H9 (cell line): ENCODE measurements around the gene RPS6KA1. TPM values are rescaled to one million over a fixed set of nuclear protein-coding genes. Genes with fewer than 3 reads are reported as not detected.

ENCODE experiments used
- DNase-seq: peaks from one replicate; pipeline ENCODE4 v3.0.0-alpha.2; 2017
- H2AFZ ChIP-seq: one replicate; pipeline ENCODE4 v1.6.1; 2013; ENCODE audit warnings: mild to moderate bottlenecking, low read length, control low read depth, moderate library complexity
- H2AK5ac ChIP-seq: 2 replicates; pipeline ENCODE4 v1.6.1; 2013; ENCODE audit warnings: low read length, control low read depth, mixed read lengths; ENCODE audit not compliant: insufficient read length
- H2BK120ac ChIP-seq: one replicate; pipeline ENCODE4 v1.6.1; 2013; ENCODE audit warnings: low read depth, mild to moderate bottlenecking, low read length, control low read depth, inconsistent platforms; ENCODE audit not compliant: poor library complexity, severe bottlenecking
- H2BK12ac ChIP-seq: 2 replicates; pipeline ENCODE4 v1.6.1; 2013; ENCODE audit warnings: low read length, control low read depth, mixed read lengths, low read depth; ENCODE audit not compliant: insufficient read length
- H2BK15ac ChIP-seq: 2 replicates; pipeline ENCODE4 v1.6.1; 2013; ENCODE audit warnings: low read depth, low read length, control low read depth
- H2BK20ac ChIP-seq: one replicate; pipeline ENCODE4 v1.6.1; 2013; ENCODE audit warnings: low read depth, mild to moderate bottlenecking, low read length, control low read depth, inconsistent platforms; ENCODE audit not compliant: poor library complexity, severe bottlenecking
- H2BK5ac ChIP-seq: 2 replicates; pipeline ENCODE4 v1.6.1; 2013; ENCODE audit warnings: low read length, control low read depth, mixed read lengths; ENCODE audit not compliant: insufficient read length
- H3K14ac ChIP-seq: 2 replicates; pipeline ENCODE4 v1.6.1; 2013; ENCODE audit warnings: low read length, control low read depth; ENCODE audit not compliant: insufficient read depth
- H3K18ac ChIP-seq: 2 replicates; pipeline ENCODE4 v1.6.1; 2013; ENCODE audit warnings: low read depth, mild to moderate bottlenecking, mixed read lengths, low read length, control low read depth; ENCODE audit not compliant: insufficient read length
- H3K23ac ChIP-seq: 2 replicates; pipeline ENCODE4 v1.6.1; 2013; ENCODE audit warnings: low read length, control low read depth, mixed read lengths, low read depth; ENCODE audit not compliant: insufficient read length
- H3K23me2 ChIP-seq: 2 replicates; pipeline ENCODE4 v1.6.1; 2013; ENCODE audit warnings: low read depth, mild to moderate bottlenecking, mixed read lengths, low read length, control low read depth; ENCODE audit not compliant: insufficient read length, poor library complexity, severe bottlenecking
- H3K27ac ChIP-seq: 2 replicates; pipeline ENCODE4 v1.5.1; 2013; ENCODE audit warnings: low read length, control low read depth, mixed read lengths, low read depth; ENCODE audit not compliant: insufficient read length
- H3K27me3 ChIP-seq: 2 replicates; pipeline ENCODE4 v1.6.1; 2013; ENCODE audit warnings: low read length, control low read depth, inconsistent platforms; ENCODE audit not compliant: insufficient read depth
- H3K4ac ChIP-seq: 2 replicates; pipeline ENCODE4 v1.6.1; 2013; ENCODE audit warnings: low read depth, mild to moderate bottlenecking, control low read depth, inconsistent platforms, low read length, moderate library complexity
- H3K4me1 ChIP-seq: 2 replicates; pipeline ENCODE4 v1.6.1; 2013; ENCODE audit warnings: low read length, control low read depth, inconsistent platforms; ENCODE audit not compliant: insufficient read depth
- H3K4me2 ChIP-seq: 2 replicates; pipeline ENCODE4 v1.6.1; 2013; ENCODE audit warnings: low read length, control low read depth, mixed read lengths; ENCODE audit not compliant: insufficient read length, insufficient read depth
- H3K56ac ChIP-seq: 2 replicates; pipeline ENCODE4 v1.6.1; 2013; ENCODE audit warnings: low read depth, mild to moderate bottlenecking, mixed read lengths, low read length, control low read depth; ENCODE audit not compliant: insufficient read length
- H3K79me1 ChIP-seq: 2 replicates; pipeline ENCODE4 v1.6.1; 2013; ENCODE audit warnings: low read depth, mild to moderate bottlenecking, moderate library complexity, low read length, control low read depth, inconsistent platforms; ENCODE audit not compliant: insufficient read depth, poor library complexity, severe bottlenecking
- H3K79me2 ChIP-seq: 2 replicates; pipeline ENCODE4 v1.6.1; 2013; ENCODE audit warnings: low read length, control low read depth, inconsistent platforms; ENCODE audit not compliant: insufficient read depth
- H3K9ac ChIP-seq: 2 replicates; pipeline ENCODE4 v1.6.1; 2013; ENCODE audit warnings: low read length, control low read depth, mixed read lengths; ENCODE audit not compliant: insufficient read length; ENCODE audit errors: extremely low read depth
- H3K9me3 ChIP-seq: one replicate; pipeline ENCODE4 v1.6.1; 2013; ENCODE audit warnings: low read depth, low read length, inconsistent platforms; ENCODE audit not compliant: control insufficient read depth
- H3T11ph ChIP-seq: one replicate; pipeline ENCODE4 v1.6.1; 2013; ENCODE audit warnings: mild to moderate bottlenecking, low read length, control low read depth, inconsistent platforms
- H4K20me1 ChIP-seq: one replicate; pipeline ENCODE4 v1.6.1; 2013; ENCODE audit not compliant: control insufficient read depth, insufficient read length, insufficient read depth
- H4K5ac ChIP-seq: 2 replicates; pipeline ENCODE4 v1.6.1; 2013; ENCODE audit warnings: low read depth, mild to moderate bottlenecking, mixed read lengths, low read length, control low read depth; ENCODE audit not compliant: insufficient read length
- H4K8ac ChIP-seq: replicated peaks from 2 replicates; pipeline ENCODE4 v1.6.1; 2013; ENCODE audit warnings: low read length, control low read depth, mixed read lengths, low read depth; ENCODE audit not compliant: insufficient read length
- H4K91ac ChIP-seq: 2 replicates; pipeline ENCODE4 v1.6.1; 2013; ENCODE audit warnings: low read depth, mild to moderate bottlenecking, moderate library complexity, mixed read lengths, low read length, control low read depth; ENCODE audit not compliant: insufficient read length
- H3K27ac Mint-ChIP-seq, 3 experiments: 2 replicates in 2 of 3; 3 replicates in 1 of 3; pipeline ENCODE4 v1.8.0; 2020 to 2021; ENCODE audit warnings: mixed read lengths in 3 of 3, mild to moderate bottlenecking in 1 of 3, moderate library complexity in 1 of 3
- H3K27me3 Mint-ChIP-seq: 2 replicates; pipeline ENCODE4 v1.8.0; 2021; ENCODE audit warnings: low read depth, mild to moderate bottlenecking, moderate library complexity, mixed read lengths
- H3K36me3 Mint-ChIP-seq, 3 experiments: 2 replicates in 2 of 3; 3 replicates in 1 of 3; pipeline ENCODE4 v1.8.0; 2020 to 2021; ENCODE audit warnings: low read depth in 3 of 3, mixed read lengths in 3 of 3; ENCODE audit not compliant: insufficient read depth in 1 of 3
- H3K4me1 Mint-ChIP-seq, 2 experiments: 2 replicates each; pipeline ENCODE4 v1.8.0; 2020; ENCODE audit warnings: mixed read lengths in 2 of 2
- H3K4me3 Mint-ChIP-seq, 2 experiments: 2 replicates in 1 of 2; 3 replicates in 1 of 2; pipeline ENCODE4 v1.8.0; 2020 to 2021; ENCODE audit warnings: mild to moderate bottlenecking in 2 of 2, mixed read lengths in 2 of 2, moderate library complexity in 1 of 2
- H3K9me3 Mint-ChIP-seq, 2 experiments: 2 replicates in 1 of 2; 3 replicates in 1 of 2; pipeline ENCODE4 v1.8.0; 2020; ENCODE audit warnings: mild to moderate bottlenecking in 2 of 2, mixed read lengths in 2 of 2, moderate library complexity in 1 of 2
- WGBS: extraction: QIAGEN DNeasy Blood & Tissue Kit; methylation state at CpG from one replicate; pipeline ENCODE4 v1.1.7; 2013; ENCODE audit warnings: missing lambda C conversion rate, low lambda C conversion rate, mixed read lengths; ENCODE audit not compliant: insufficient read length; ENCODE audit errors: extremely low coverage; 5-methylcytosine and 5-hydroxymethylcytosine counted together
- total RNA-seq: library from RNA; stranded (reverse); gene quantifications from 2 replicates; pipeline ENCODE4 v1.2.1, GENCODE V29; 2021
- TF ChIP-seq, protein P1 (sequence below): fragments of 200-600 bp; sonication (generic); conservative IDR thresholded peaks from 3 replicates; pipeline ENCODE4 v1.8.0; 2021; ENCODE audit warnings: antibody characterized with exemption, mild to moderate bottlenecking

RPS6KA1 gene
- total RNA-seq, 1 experiment from 2014 or later = 45.3 TPM

DNA sequence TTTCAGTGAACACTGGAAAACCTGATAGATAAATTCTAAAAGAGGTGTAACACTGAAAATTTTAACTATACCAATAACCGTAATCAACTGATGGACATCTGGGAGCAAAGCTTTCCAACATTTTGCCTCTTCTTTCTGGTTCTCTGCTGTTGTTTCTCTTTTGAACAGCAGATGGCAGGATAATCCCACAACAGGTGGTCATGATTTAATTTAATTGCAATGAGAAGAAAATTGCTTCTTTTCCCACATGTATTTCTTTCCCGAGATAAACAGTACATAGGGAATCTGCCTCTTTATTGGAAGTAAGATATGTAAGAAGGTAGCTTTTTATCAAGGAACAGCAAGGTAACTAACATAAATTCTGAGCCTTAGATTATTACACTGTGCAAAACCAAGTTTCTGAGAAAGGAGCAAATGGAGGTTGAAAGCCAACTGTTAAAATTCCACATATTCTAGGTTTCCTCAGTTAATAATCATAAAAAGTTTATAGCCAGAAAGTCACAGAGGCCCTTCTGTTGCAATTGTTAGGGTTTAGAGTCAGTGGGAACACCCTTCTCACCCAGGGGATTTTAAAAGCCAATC, 72.9 kb downstream of the RPS6KA1 start:
- no peak overlapping the region for H3K27ac Mint-ChIP-seq
- H3K18ac ChIP-seq = no peak overlapping the region
- no CpG with 5 or more reads among the region's 2 CpGs for WGBS
- H2BK15ac ChIP-seq = no peak overlapping the region
- H3K79me2 ChIP-seq = no peaks in the 10 kb centered on the region; the same call in 1 of the 2 replicates
- no peaks in the 10 kb centered on the region for H3K36me3 Mint-ChIP-seq
- H2BK5ac ChIP-seq = no peak overlapping the region
- no peak overlapping the region for H3K56ac ChIP-seq
- H3K9me3 ChIP-seq = no peaks in the 10 kb centered on the region
- no peak for DNase-seq
- no peak overlapping the region for H3K27ac ChIP-seq
- no peaks in the 10 kb centered on the region; the same call in none of the 2 replicates for H3K27me3 Mint-ChIP-seq
- H2BK120ac ChIP-seq = no peak overlapping the region
- H3K79me1 ChIP-seq = no peaks in the 10 kb centered on the region
- no peaks in the 10 kb centered on the region for H3K23me2 ChIP-seq
- no peaks in the 10 kb centered on the region for H3K27me3 ChIP-seq
- TF ChIP-seq, protein P1, sequence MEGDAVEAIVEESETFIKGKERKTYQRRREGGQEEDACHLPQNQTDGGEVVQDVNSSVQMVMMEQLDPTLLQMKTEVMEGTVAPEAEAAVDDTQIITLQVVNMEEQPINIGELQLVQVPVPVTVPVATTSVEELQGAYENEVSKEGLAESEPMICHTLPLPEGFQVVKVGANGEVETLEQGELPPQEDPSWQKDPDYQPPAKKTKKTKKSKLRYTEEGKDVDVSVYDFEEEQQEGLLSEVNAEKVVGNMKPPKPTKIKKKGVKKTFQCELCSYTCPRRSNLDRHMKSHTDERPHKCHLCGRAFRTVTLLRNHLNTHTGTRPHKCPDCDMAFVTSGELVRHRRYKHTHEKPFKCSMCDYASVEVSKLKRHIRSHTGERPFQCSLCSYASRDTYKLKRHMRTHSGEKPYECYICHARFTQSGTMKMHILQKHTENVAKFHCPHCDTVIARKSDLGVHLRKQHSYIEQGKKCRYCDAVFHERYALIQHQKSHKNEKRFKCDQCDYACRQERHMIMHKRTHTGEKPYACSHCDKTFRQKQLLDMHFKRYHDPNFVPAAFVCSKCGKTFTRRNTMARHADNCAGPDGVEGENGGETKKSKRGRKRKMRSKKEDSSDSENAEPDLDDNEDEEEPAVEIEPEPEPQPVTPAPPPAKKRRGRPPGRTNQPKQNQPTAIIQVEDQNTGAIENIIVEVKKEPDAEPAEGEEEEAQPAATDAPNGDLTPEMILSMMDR = peak; percentile 94
- no peak overlapping the region for H3K4me3 Mint-ChIP-seq
- H2AFZ ChIP-seq = no peak overlapping the region
- H4K20me1 ChIP-seq = no peaks in the 10 kb centered on the region
- no peak overlapping the region for H2AK5ac ChIP-seq
- H3K4me1 Mint-ChIP-seq = peaks cover 21 to 22% of the 10 kb centered on the region in 2 experiments
- H4K91ac ChIP-seq = no peak overlapping the region
- H3K14ac ChIP-seq = no peak overlapping the region
- H3K4me2 ChIP-seq = no peak overlapping the region
- peaks cover 0 to under 1% of the 10 kb centered on the region in 2 experiments; a peak in 2 of 5 replicates for H3K9me3 Mint-ChIP-seq
- no peak overlapping the region for H2BK20ac ChIP-seq
- no peak overlapping the region for H3K23ac ChIP-seq
- H3K4me1 ChIP-seq = no peaks in the 10 kb centered on the region; the same call in 1 of the 2 replicates
- H3K4ac ChIP-seq = no peak overlapping the region
- H4K8ac ChIP-seq = no peak overlapping the region
- H4K5ac ChIP-seq = no peak overlapping the region
- no peak overlapping the region for H2BK12ac ChIP-seq
- H3K9ac ChIP-seq = no peak overlapping the region
- H3T11ph ChIP-seq = no peak overlapping the region
